GM10266 (cell line): ENCODE measurements around the gene HPCAL1.
"Not testable (repeated sequence)": the region's sequence is repeated elsewhere in the genome, so short reads cannot be mapped to it uniquely, and the experiment has no call there.

Experiments used
- DNase-seq: peaks from one replicate; pipeline ENCODE4 v3.0.0; 2012; ENCODE audit errors: extremely low spot score
- TF ChIP-seq, protein P1 (sequence below): IDR thresholded peaks from 2 replicates; pipeline ENCODE4 v1.5.1; 2012; ENCODE audit warnings: mild to moderate bottlenecking, low read depth; ENCODE audit not compliant: control insufficient read depth, insufficient read depth; ENCODE audit errors: missing control alignments

The HPCAL1 gene

DNA sequence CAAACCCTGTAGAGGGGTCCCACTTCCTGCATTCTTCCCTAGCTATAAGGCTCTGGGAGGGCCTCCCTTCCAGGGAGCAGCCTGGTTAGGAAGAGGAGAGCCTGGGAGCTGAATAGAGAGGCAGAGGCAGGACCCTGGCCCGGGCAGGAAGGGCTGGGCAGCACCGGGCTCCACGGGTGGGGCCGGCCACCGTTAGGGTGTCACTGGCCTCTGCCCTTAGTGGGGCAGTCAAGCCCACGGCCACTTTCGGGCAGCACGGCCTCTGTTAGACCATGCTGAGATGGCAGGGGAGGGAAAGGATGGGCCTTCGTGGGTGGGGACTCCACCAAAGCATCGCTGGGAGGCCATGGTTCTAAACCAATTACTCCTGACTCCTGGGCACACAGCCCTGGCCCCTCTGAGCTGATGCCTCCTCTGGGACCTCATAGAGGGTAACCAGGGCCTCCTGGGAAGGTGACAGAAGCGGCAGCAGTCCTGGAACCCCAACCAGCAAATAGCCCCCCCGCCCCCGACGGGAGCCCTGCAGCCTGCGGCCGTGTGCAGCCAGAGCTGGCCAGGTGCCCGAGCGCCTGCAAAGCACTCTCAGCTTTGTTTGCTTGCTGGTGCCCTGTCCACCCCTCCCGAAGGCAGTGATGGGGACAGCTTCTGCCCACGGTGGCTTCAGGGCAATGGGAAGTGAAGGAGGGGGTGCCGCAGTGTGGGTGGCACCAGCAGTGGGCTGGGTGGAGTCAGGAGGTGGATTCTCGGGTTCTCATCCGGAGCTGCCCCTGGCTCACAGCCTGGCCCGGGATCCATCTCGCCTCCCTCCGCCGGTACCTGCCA is 16.3 kb upstream of the HPCAL1 start:
- TF ChIP-seq, protein P1, sequence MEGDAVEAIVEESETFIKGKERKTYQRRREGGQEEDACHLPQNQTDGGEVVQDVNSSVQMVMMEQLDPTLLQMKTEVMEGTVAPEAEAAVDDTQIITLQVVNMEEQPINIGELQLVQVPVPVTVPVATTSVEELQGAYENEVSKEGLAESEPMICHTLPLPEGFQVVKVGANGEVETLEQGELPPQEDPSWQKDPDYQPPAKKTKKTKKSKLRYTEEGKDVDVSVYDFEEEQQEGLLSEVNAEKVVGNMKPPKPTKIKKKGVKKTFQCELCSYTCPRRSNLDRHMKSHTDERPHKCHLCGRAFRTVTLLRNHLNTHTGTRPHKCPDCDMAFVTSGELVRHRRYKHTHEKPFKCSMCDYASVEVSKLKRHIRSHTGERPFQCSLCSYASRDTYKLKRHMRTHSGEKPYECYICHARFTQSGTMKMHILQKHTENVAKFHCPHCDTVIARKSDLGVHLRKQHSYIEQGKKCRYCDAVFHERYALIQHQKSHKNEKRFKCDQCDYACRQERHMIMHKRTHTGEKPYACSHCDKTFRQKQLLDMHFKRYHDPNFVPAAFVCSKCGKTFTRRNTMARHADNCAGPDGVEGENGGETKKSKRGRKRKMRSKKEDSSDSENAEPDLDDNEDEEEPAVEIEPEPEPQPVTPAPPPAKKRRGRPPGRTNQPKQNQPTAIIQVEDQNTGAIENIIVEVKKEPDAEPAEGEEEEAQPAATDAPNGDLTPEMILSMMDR, result no peak
- DNase-seq, result no peak

DNA sequence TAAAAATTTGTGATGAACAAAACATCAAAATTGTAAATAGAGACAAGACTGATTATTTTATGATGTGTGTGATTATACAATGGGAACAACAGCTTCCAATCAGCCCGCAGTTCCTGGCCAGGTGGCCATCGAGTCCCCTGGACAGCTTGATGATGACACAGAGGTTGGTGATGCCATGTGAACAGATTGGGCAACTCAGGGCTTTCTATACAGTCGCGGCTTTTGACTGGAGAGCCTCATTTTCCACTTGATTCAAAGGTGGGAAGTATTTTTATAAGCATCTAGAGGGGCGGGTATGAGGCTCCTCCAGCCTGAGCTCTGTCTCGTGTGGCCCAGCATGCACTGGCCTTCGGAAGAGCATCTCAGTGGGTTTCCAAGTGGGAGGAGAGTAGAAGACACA is 14.9 kb upstream of the HPCAL1 start:
- DNase-seq, result no peak
- TF ChIP-seq, protein P1, result no peak

DNA sequence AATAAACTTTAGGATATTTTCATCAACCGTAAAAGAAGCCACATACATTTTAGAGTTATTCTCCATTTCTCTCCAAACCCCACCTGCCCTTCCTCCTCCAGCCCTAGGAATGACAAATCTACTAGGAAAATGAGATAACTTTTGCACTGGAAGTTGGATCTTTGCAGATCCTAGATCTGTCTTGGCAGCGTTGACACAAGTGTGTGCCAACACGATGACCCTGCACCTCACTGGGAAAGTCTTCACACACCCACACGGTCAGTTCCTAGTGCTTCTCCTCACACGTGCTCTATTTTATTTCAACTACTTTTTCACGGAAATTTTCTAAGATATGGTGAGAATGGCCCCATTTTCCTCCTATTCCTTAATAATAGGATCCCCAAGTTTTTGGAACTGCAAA is 14.1 kb upstream of the HPCAL1 start:
- no peak for DNase-seq
- TF ChIP-seq, protein P1, result no peak

DNA sequence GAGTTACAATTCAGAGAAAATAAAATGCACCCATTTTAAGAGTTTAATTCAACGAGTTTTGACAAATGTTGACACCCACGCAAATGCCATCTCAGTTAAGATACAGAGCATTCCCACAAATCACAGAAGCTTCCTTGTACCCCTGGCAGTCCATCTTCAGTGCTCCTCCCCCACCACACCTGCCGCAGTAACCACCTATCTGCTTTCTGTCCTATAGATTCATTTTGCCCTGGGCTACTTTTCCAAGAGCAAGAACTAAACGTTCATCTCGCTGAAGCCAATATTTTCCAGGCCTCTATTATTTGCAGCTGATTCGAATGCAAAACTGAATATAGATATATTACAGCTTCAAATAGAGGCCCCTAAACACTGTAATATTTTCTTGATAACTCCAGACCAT is 13.4 kb upstream of the HPCAL1 start:
- no peak for DNase-seq
- TF ChIP-seq, protein P1, result no peak

DNA sequence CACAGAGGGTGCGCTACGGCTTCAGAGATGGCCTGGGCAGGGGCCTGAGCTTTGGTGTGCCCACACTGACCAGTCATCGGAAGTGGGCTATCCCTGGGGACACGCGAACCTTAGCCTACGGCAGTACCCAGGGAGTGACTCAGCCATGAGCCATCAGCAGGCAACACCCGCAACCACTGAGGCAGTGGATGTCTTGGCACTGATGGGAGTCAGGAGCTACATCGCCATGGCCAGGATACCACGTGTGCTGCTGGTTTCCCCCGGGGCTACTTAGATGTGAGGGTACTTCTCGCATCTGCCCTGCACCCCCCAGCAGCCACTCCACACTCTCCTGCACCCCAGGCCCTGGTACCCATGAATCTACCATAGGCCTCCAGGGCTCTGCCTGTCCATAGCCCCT is 12.8 kb upstream of the HPCAL1 start:
- TF ChIP-seq, protein P1, result no peak
- no peak for DNase-seq

DNA sequence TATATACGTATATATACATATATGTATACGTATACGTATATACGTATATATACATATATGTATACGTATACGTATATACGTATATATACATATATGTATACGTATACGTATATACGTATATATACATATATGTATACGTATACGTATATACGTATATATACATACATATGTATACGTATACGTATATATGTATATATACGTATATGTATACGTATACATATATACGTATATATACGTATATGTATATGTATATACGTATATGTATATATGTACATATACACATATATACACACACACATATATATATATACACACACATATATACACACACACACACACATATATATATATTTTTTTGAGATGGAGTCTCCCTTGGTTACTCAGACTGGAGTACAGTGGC is 11.3 kb upstream of the HPCAL1 start:
- not testable (repeated sequence) for DNase-seq

DNA sequence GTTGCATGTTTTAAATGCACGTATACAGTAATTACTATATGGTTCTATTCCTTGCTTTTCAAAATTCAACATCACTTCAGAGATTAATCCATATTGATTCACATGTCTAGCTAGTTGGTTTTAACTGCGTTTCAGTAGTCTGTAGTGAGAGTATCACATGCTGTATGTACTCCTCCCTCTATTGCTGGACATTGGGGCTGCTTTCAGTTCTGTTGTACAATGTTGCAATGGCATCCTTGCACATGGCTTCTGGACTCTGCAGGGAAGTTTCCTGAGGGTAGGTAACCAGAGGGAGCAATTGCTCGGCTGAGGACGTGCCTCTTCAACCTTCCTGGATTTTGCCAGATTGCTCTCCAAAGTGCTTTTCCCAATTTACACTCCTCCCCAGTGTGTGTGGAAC is 10.7 kb upstream of the HPCAL1 start:
- TF ChIP-seq, protein P1, result no peak
- no peak for DNase-seq

DNA sequence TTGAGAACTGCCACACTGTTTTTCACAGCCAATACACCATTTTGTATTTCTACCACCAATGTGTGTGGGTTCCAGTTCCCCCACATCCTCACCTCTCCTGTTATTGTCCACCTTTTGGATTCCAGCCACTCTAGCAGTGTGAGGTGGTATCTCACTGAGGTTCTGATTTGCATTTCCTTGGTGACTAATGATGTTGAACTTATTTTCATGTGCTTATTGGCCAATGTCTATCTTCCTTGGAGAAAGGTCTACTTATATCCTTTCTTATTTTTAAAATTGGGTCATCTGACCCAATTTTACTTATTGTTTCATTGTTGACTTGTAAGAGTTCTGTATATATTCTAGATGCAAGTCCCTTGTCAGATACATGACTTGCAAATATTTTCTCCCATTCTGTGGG is 9.1 kb upstream of the HPCAL1 start:
- TF ChIP-seq, protein P1, result no peak
- DNase-seq, result no peak
